Upper lobe of left lung (tissue), 6 donors: ENCODE measurements around the gene XDH. TPM values are rescaled to one million over a fixed set of nuclear protein-coding genes. Genes with fewer than 3 reads are reported as not detected.

Source experiments
- ATAC-seq, 2 donors: fragments of 200-7000 bp; cut with Tn5 transposase; one replicate each; pipeline ENCODE4 v1.9.1; 2022; ENCODE audit warnings: mild to moderate bottlenecking in 2 of 2, moderate library complexity in 2 of 2; ENCODE audit not compliant: low FRiP score in 2 of 2
- DNase-seq, 2 donors: peaks; one replicate each; pipeline ENCODE4 v3.0.0-alpha.2; 2019 to 2020
- H3K27ac ChIP-seq, 4 donors: fragments of 200-600 bp; sonication (generic); one replicate each; pipeline ENCODE4 v1.5.1; 2016 to 2019
- H3K27me3 ChIP-seq, 4 donors: fragments of 200-600 bp; sonication (generic); one replicate each; pipeline ENCODE4 v1.5.1; 2017 to 2019
- H3K36me3 ChIP-seq, 4 donors: fragments of 200-600 bp; sonication (generic); one replicate each; pipeline ENCODE4 v1.5.1; 2016 to 2019
- H3K4me1 ChIP-seq, 4 donors: fragments of 200-600 bp; sonication (generic); one replicate each; pipeline ENCODE4 v1.5.1; 2018 to 2019
- H3K4me3 ChIP-seq, 4 donors: fragments of 200-600 bp; sonication (generic); one replicate each; pipeline ENCODE4 v1.5.1; 2017 to 2019; ENCODE audit warnings: mild to moderate bottlenecking in 2 of 4, moderate library complexity in 1 of 4
- H3K9me3 ChIP-seq, 4 donors: fragments of 200-600 bp; sonication (generic); one replicate each; pipeline ENCODE4 v1.5.1; 2018 to 2019
- EP300 ChIP-seq, 4 donors: sonication (generic); formaldehyde crosslinking; IDR thresholded peaks; one replicate each; pipeline ENCODE4 v1.5.1; 2017; ENCODE audit warnings: antibody characterized with exemption in 4 of 4, control low read depth in 2 of 4
- POLR2A ChIP-seq, 4 donors: fragments of 450-650 bp; IDR thresholded peaks; one replicate each; pipeline ENCODE4 v1.5.1; 2016 to 2017; ENCODE audit warnings: antibody characterized with exemption in 4 of 4, mild to moderate bottlenecking in 2 of 4
- POLR2AphosphoS5 ChIP-seq, 2 donors: sonication (generic); formaldehyde crosslinking; IDR thresholded peaks; one replicate each; pipeline ENCODE4 v1.5.1; 2017; ENCODE audit warnings: antibody characterized with exemption in 2 of 2
- WGBS, 2 donors: methylation state at CpG; one replicate each; pipeline ENCODE4 v1.1.5; 2017 to 2018; 5-methylcytosine and 5-hydroxymethylcytosine counted together
- total RNA-seq, 6 donors: library from RNA; depleted of rRNA in 4 of 6; stranded (reverse); fragments of >200 nt in 4 of 6; gene quantifications; one replicate each; pipeline versions ENCODE4 v1.1.0 to v1.2.1, GENCODE V29; 2016 to 2021
- TF ChIP-seq, protein P1 (sequence below), 6 experiments: fragments of 450-650 bp in 4 of 6; fragments of 200-600 bp in 2 of 6; sonication (generic) in 2 of 6; IDR thresholded peaks; one replicate each; pipeline ENCODE4 v1.5.1; 2016 to 2019; ENCODE audit warnings: antibody characterized with exemption in 6 of 6
- donor health status: DM: no; HTN: no; CAD: no; lungs with moderate emphysema.
- donor health status: DM: no; HTN: yes; CAD: no; lungs with severe emphysema.

The XDH gene
- total RNA-seq, 6 donors from 2014 or later: 0.30 to 2.9 (median 0.67) TPM; not detected in 1

DNA sequence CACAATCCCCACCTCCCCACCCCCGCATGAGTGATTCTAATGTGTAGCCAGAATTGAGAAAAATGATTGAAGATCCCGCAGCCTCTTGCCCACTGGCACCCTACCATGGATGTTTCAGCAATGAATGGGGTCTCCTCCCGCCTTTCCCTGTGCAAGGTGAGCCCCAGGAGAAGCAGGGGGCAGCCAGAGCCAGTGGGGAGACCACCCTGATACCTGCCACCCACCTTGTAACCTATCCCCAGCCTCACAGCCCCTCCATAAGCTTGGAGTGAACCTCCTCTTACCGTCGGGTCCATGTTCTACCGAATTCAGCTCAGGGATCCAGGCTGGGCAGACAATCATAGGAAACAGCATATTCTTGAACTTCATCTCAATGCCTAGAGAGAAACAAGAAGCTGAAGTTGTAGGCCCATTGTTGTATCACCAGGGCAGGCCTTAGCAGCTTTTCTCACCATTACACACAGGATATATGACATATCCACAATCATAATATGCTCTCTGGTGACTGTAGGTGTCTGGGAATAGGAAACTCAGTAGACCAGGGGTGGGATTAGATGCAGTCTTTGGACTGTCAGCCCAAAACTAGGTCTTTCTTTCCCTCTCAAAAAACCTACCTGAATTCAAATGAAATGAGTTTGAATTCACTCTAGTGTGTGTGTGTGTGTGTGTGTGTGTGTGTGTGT lies 30.9 kb downstream of the XDH start:
- Histone ChIP-seq H3K4me3 (no peak overlapping the region), H3K27ac (no peak overlapping the region), H3K4me1 (peaks cover 0 to 3% (median 0%) of the 10 kb centered on the region in 4 donors), H3K36me3 (no peaks in the 10 kb centered on the region), H3K27me3 (no peaks in the 10 kb centered on the region), H3K9me3 (no peaks in the 10 kb centered on the region)
- no peak for DNase-seq
- WGBS, 2 donors: 91 to 95% methylated on average over 6 of the region's 6 CpGs
- ATAC-seq: no peak
- TF ChIP-seq, protein P1, sequence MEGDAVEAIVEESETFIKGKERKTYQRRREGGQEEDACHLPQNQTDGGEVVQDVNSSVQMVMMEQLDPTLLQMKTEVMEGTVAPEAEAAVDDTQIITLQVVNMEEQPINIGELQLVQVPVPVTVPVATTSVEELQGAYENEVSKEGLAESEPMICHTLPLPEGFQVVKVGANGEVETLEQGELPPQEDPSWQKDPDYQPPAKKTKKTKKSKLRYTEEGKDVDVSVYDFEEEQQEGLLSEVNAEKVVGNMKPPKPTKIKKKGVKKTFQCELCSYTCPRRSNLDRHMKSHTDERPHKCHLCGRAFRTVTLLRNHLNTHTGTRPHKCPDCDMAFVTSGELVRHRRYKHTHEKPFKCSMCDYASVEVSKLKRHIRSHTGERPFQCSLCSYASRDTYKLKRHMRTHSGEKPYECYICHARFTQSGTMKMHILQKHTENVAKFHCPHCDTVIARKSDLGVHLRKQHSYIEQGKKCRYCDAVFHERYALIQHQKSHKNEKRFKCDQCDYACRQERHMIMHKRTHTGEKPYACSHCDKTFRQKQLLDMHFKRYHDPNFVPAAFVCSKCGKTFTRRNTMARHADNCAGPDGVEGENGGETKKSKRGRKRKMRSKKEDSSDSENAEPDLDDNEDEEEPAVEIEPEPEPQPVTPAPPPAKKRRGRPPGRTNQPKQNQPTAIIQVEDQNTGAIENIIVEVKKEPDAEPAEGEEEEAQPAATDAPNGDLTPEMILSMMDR (IDR thresholded peaks at IDR 0.05): no peak
- TF ChIP-seq POLR2A (IDR thresholded peaks at IDR 0.05) (no peak), POLR2AphosphoS5 (IDR thresholded peaks at IDR 0.05) (no peak), EP300 (IDR thresholded peaks at IDR 0.05) (no peak)

DNA sequence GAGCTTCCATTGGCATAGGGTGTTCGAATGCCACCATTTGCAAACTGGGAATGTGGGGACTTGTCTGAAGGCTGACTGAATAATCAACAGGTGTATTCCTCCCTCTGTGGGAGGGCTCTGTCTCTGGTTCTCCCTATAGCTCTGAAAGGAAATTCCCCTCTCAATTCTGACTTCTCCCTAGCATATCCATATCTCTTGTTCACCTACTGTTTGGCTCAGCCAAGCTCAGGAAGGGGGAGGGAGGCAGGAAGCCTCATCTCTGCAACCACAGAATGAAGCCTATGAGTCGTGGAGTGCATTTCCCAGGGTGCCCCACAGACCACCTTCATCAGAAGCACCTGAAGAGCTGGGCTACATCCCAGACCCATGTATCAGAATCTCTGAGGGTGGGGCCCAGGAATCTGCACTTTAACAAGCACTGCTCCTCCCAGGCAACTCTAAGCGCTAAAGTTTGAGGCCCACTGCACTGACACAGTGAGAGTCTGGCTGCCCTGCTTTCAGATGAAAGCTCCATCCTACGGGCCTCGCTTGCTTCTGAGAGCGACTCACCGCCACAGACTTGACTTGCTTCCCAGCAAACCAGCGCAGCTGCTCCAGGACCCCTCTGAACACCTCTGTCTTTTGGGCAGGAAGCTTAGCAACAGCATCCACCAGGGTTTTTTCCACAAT lies 32.0 kb downstream of the XDH start:
- Histone ChIP-seq H3K4me1 (peaks cover 0 to 3% (median 0%) of the 10 kb centered on the region in 4 donors), H3K27ac (no peak overlapping the region), H3K4me3 (no peak overlapping the region), H3K9me3 (no peaks in the 10 kb centered on the region), H3K36me3 (no peaks in the 10 kb centered on the region), H3K27me3 (no peaks in the 10 kb centered on the region)
- TF ChIP-seq, protein P1 (IDR thresholded peaks at IDR 0.05): no peak
- TF ChIP-seq POLR2A (IDR thresholded peaks at IDR 0.05) (no peak), POLR2AphosphoS5 (IDR thresholded peaks at IDR 0.05) (no peak), EP300 (IDR thresholded peaks at IDR 0.05) (no peak)
- 81 to 83% methylated on average over 7 to 8 of the region's 8 CpGs for WGBS, 2 donors
- DNase-seq: no peak
- ATAC-seq: no peak

DNA sequence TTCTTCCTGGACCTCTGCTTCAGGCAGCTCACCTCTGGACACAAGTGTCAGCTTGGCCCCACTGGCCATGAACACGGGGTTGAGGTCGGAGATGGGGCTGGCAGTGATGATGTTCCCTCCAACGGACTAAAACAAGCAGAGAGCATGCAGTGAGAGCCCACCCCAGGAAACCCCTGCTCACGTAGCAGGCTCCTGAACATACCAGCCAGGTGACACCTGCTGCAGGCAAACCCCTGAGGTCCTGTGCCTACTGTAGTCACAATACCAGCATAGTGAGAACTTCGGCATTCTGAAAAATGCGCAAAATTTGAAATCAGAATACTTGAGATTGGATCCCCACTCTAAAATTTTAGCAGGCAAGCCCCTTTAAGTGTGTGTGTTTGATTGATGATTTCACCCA lies 32.9 kb downstream of the XDH start:
- H3K27ac ChIP-seq: no peak overlapping the region
- ATAC-seq: no peak
- WGBS, 2 donors: 72 to 73% methylated on average over 6 of the region's 6 CpGs

DNA sequence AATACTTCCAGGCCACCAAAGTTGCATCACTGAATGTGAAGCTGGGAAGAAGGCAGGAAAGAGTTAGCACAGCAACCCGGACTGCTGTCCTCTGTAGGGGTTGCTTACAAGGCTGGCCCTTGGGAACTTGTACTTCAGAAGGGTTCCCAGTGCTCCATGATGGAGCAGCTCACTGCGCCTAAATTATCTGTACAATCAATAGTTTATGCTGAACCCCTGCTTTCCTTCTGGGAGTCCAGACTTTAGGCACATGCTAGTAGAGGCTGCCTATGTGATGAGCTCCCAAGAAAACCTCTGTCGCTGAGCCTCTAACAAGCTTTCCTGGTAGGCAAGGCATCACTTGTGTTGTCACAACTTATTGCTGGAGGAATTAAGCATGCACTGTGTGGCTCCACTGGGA lies 34.3 kb downstream of the XDH start:
- WGBS, 2 donors: 89 to 92% methylated on average over 3 of the region's 3 CpGs
- ATAC-seq: no peak
- Histone ChIP-seq H3K4me1 (peaks cover 0 to 3% (median 0%) of the 10 kb centered on the region in 4 donors), H3K27me3 (no peaks in the 10 kb centered on the region), H3K9me3 (no peaks in the 10 kb centered on the region), H3K4me3 (no peak overlapping the region), H3K36me3 (no peaks in the 10 kb centered on the region), H3K27ac (no peak overlapping the region)
- TF ChIP-seq POLR2AphosphoS5 (IDR thresholded peaks at IDR 0.05) (no peak), POLR2A (IDR thresholded peaks at IDR 0.05) (no peak), EP300 (IDR thresholded peaks at IDR 0.05) (no peak)
- TF ChIP-seq, protein P1 (IDR thresholded peaks at IDR 0.05): no peak
- DNase-seq: no peak

More for the DNA sequence above, 32.9 kb downstream of the XDH start:
- no peak overlapping the region for H3K4me3 ChIP-seq
- H3K36me3 ChIP-seq: no peaks in the 10 kb centered on the region
- TF ChIP-seq, protein P1 (IDR thresholded peaks at IDR 0.05): no peak
- TF ChIP-seq EP300 (IDR thresholded peaks at IDR 0.05) (no peak), POLR2AphosphoS5 (IDR thresholded peaks at IDR 0.05) (no peak), POLR2A (IDR thresholded peaks at IDR 0.05) (no peak)
- H3K9me3 ChIP-seq: no peaks in the 10 kb centered on the region
- no peak for DNase-seq
- no peaks in the 10 kb centered on the region for H3K27me3 ChIP-seq
- H3K4me1 ChIP-seq: peaks cover 0 to 3% (median 0%) of the 10 kb centered on the region in 4 donors
